Gastrocnemius medialis (tissue), 4 donors: Measurements from ENCODE around the gene CAMTA1.

Source experiments
- POLR2A ChIP-seq, 2 donors: fragments of 450-650 bp; IDR thresholded peaks; one replicate each; pipeline ENCODE4 v1.6.1; 2017; ENCODE audit warnings: antibody characterized with exemption in 2 of 2, mild to moderate bottlenecking in 2 of 2, moderate library complexity in 2 of 2
- TF ChIP-seq, protein P1 (sequence below), 5 experiments: fragments of 450-650 bp in 3 of 5; fragments of 200-600 bp in 2 of 5; sonication (generic) in 2 of 5; IDR thresholded peaks in 4 of 5; conservative IDR thresholded peaks in 1 of 5; 1 replicate in 4 of 5; 2 replicates in 1 of 5; pipeline ENCODE4 v1.5.1; 2016 to 2019; ENCODE audit warnings: antibody characterized with exemption in 5 of 5, mild to moderate bottlenecking in 3 of 5, moderate library complexity in 3 of 5

- TF ChIP-seq, protein P1, sequence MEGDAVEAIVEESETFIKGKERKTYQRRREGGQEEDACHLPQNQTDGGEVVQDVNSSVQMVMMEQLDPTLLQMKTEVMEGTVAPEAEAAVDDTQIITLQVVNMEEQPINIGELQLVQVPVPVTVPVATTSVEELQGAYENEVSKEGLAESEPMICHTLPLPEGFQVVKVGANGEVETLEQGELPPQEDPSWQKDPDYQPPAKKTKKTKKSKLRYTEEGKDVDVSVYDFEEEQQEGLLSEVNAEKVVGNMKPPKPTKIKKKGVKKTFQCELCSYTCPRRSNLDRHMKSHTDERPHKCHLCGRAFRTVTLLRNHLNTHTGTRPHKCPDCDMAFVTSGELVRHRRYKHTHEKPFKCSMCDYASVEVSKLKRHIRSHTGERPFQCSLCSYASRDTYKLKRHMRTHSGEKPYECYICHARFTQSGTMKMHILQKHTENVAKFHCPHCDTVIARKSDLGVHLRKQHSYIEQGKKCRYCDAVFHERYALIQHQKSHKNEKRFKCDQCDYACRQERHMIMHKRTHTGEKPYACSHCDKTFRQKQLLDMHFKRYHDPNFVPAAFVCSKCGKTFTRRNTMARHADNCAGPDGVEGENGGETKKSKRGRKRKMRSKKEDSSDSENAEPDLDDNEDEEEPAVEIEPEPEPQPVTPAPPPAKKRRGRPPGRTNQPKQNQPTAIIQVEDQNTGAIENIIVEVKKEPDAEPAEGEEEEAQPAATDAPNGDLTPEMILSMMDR (IDR thresholded peaks at IDR 0.05 in 4 of 5, conservative IDR thresholded peaks at IDR 0.05 in 1 of 5): no peak
- TF ChIP-seq POLR2A (IDR thresholded peaks at IDR 0.05): no peak
Measured at GRCh38 chr1:7101187-7101586, 315.9 kb downstream of the CAMTA1 start.
